ENCODE results near the gene FBXL14.
A peak's percentile ranks its signal among the peaks of the same experiment; 100 is the strongest.

The FBXL14 gene

GRCh38 chr12:1594261-1595025 lies at the start of gene FBXL14:
TSS of gene FBXL14 (minus strand) at chr12:1594581. CDS start at chr12:1594066, 515 bp downstream.
- Histone ChIP-seq H3K4me3 (IDR thresholded peaks at IDR 0.05; ENCODE audit: insufficient read depth, low read depth, low read length) (no peak within 1 kb of the TSS), H3K27ac (peak within 1 kb of the TSS; percentile 89), H3K27me3 (ENCODE audit: insufficient read depth, low read depth) (no peaks in the 10 kb centered on the region), H2AFZ (ENCODE audit: low read depth) (peak within 1 kb of the TSS; percentile 29; the same call in 1 of the 2 replicates), H3K4me2 (peak within 1 kb of the TSS; percentile 99), H3K9ac (peak within 1 kb of the TSS; percentile 77), H3K36me3 (ENCODE audit: insufficient read depth) (no peaks in the 10 kb centered on the region), H4K20me1 (ENCODE audit: insufficient read depth) (peaks cover 17% of the 10 kb centered on the region), H3K79me2 (ENCODE audit: insufficient read depth, low read depth) (peaks cover 84% of the 10 kb centered on the region), H3K4me1 (ENCODE audit: low read depth, poor library complexity, severe bottlenecking) (peaks cover 62% of the 10 kb centered on the region)
- no peak for TF ChIP-seq CTCF (conservative IDR thresholded peaks at IDR 0.05; ENCODE audit: low read depth, low read length)

- Histone ChIP-seq H3K27ac (peak overlapping the region; percentile 22; the same call in 1 of the 2 replicates), H4K20me1 (ENCODE audit: insufficient read depth) (no peaks in the 10 kb centered on the region), H3K27me3 (ENCODE audit: insufficient read depth, low read depth) (no peaks in the 10 kb centered on the region), H3K4me1 (ENCODE audit: low read depth, poor library complexity, severe bottlenecking) (peaks cover 9% of the 10 kb centered on the region), H3K4me2 (no peak overlapping the region; the same call in 1 of the 2 replicates), H3K4me3 (IDR thresholded peaks at IDR 0.05; ENCODE audit: insufficient read depth, low read depth, low read length) (no peak overlapping the region), H3K79me2 (ENCODE audit: insufficient read depth, low read depth) (no peaks in the 10 kb centered on the region; the same call in 1 of the 2 replicates), H3K36me3 (ENCODE audit: insufficient read depth) (no peaks in the 10 kb centered on the region; the same call in 1 of the 2 replicates), H3K9ac (no peak overlapping the region), H2AFZ (ENCODE audit: low read depth) (no peak overlapping the region)
- TF ChIP-seq CTCF (conservative IDR thresholded peaks at IDR 0.05; ENCODE audit: low read depth, low read length) = no peak
Observed at GRCh38 chr12:1643905-1644533, 49.6 kb upstream of the FBXL14 start.

GRCh38 chr12:1643043-1643442 lies 48.7 kb upstream of the FBXL14 start:
- no peaks in the 10 kb centered on the region for H3K27me3 ChIP-seq (ENCODE audit: insufficient read depth, low read depth)
- peaks cover 9% of the 10 kb centered on the region for H3K4me1 ChIP-seq (ENCODE audit: low read depth, poor library complexity, severe bottlenecking)
- no peak for TF ChIP-seq CTCF (conservative IDR thresholded peaks at IDR 0.05; ENCODE audit: low read depth, low read length)
- H3K4me3 ChIP-seq (IDR thresholded peaks at IDR 0.05; ENCODE audit: insufficient read depth, low read depth, low read length) = no peak overlapping the region
- no peak overlapping the region for H3K27ac ChIP-seq
- H2AFZ ChIP-seq (ENCODE audit: low read depth) = no peak overlapping the region
- no peak overlapping the region for H3K9ac ChIP-seq
- no peaks in the 10 kb centered on the region; the same call in 1 of the 2 replicates for H3K79me2 ChIP-seq (ENCODE audit: insufficient read depth, low read depth)
- no peak overlapping the region for H3K4me2 ChIP-seq
- H4K20me1 ChIP-seq (ENCODE audit: insufficient read depth) = no peaks in the 10 kb centered on the region
- H3K36me3 ChIP-seq (ENCODE audit: insufficient read depth) = no peaks in the 10 kb centered on the region; the same call in 1 of the 2 replicates

- Histone ChIP-seq H4K20me1 (ENCODE audit: insufficient read depth) (no peaks in the 10 kb centered on the region), H3K4me1 (ENCODE audit: low read depth, poor library complexity, severe bottlenecking) (peaks cover 9% of the 10 kb centered on the region), H2AFZ (ENCODE audit: low read depth) (no peak overlapping the region), H3K27me3 (ENCODE audit: insufficient read depth, low read depth) (no peaks in the 10 kb centered on the region), H3K27ac (no peak overlapping the region), H3K4me3 (IDR thresholded peaks at IDR 0.05; ENCODE audit: insufficient read depth, low read depth, low read length) (no peak overlapping the region), H3K9ac (no peak overlapping the region), H3K36me3 (ENCODE audit: insufficient read depth) (no peaks in the 10 kb centered on the region; the same call in 1 of the 2 replicates), H3K79me2 (ENCODE audit: insufficient read depth, low read depth) (no peaks in the 10 kb centered on the region; the same call in 1 of the 2 replicates), H3K4me2 (no peak overlapping the region)
- no peak for TF ChIP-seq CTCF (conservative IDR thresholded peaks at IDR 0.05; ENCODE audit: low read depth, low read length)
Observed at GRCh38 chr12:1642513-1642912, 48.1 kb upstream of the FBXL14 start.
